ENCODE measurements around the gene TLCD3A. TPM values are rescaled to one million over a fixed set of nuclear protein-coding genes. Genes with fewer than 3 reads are reported as not detected.
"Not testable (repeated sequence)": the region's sequence is repeated elsewhere in the genome, so short reads cannot be mapped to it uniquely, and the experiment has no call there.

Gene TLCD3A
- total RNA-seq, 1 experiment from 2014 or later, result 27.4 TPM

- H2AFZ ChIP-seq (ENCODE audit: low read length), result no peak overlapping the region
- peaks cover 26% of the 10 kb centered on the region for H3K79me2 ChIP-seq (ENCODE audit: low read length)
- no peaks in the 10 kb centered on the region for H3K9me2 ChIP-seq (replicated peaks; ENCODE audit: insufficient read depth, low read length)
- H3K36me3 ChIP-seq (ENCODE audit: insufficient read depth, low read length), result peaks cover 69% of the 10 kb centered on the region
- no peak overlapping the region for H3K9ac ChIP-seq (ENCODE audit: low read length)
- H3K27me3 ChIP-seq (ENCODE audit: low read length), result no peaks in the 10 kb centered on the region
- no peaks in the 10 kb centered on the region; the same call in 1 of the 2 replicates for H4K20me1 ChIP-seq (ENCODE audit: insufficient read depth, low read depth, low read length)
- no peaks in the 10 kb centered on the region for H3K9me3 ChIP-seq (ENCODE audit: low read length)
- H3K27ac ChIP-seq (ENCODE audit: low read length), result no peak overlapping the region
- no peak overlapping the region for H3K4me2 ChIP-seq (ENCODE audit: low read depth, low read length, poor library complexity, severe bottlenecking)
- DNase-seq, result no peak
- no peaks in the 10 kb centered on the region for H3K4me1 ChIP-seq (ENCODE audit: low read length)
- H3K4me3 ChIP-seq (ENCODE audit: low read length), result no peak overlapping the region
Observed at GRCh38 chr17:774313-774584, 41.9 kb downstream of the TLCD3A start.

- H3K36me3 ChIP-seq (ENCODE audit: insufficient read depth, low read length), result peaks cover 40% of the 10 kb centered on the region
- no peak for DNase-seq
- no peak overlapping the region for H2AFZ ChIP-seq (ENCODE audit: low read length)
- no peak overlapping the region for H3K4me2 ChIP-seq (ENCODE audit: low read depth, low read length, poor library complexity, severe bottlenecking)
- no peak overlapping the region for H3K4me3 ChIP-seq (ENCODE audit: low read length)
- no peak overlapping the region for H3K27ac ChIP-seq (ENCODE audit: low read length)
- H3K79me2 ChIP-seq (ENCODE audit: low read length), result peaks cover 64% of the 10 kb centered on the region
- H3K4me1 ChIP-seq (ENCODE audit: low read length), result peaks cover 10% of the 10 kb centered on the region
- no peaks in the 10 kb centered on the region for H4K20me1 ChIP-seq (ENCODE audit: insufficient read depth, low read depth, low read length)
- H3K9me2 ChIP-seq (replicated peaks; ENCODE audit: insufficient read depth, low read length), result no peaks in the 10 kb centered on the region
- H3K9ac ChIP-seq (ENCODE audit: low read length), result no peak overlapping the region
- no peaks in the 10 kb centered on the region for H3K27me3 ChIP-seq (ENCODE audit: low read length)
- H3K9me3 ChIP-seq (ENCODE audit: low read length), result no peaks in the 10 kb centered on the region
Observed at GRCh38 chr17:778096-778495, 45.7 kb downstream of the TLCD3A start.

GRCh38 chr17:781805-782731 is 49.7 kb downstream of the TLCD3A start, which contains the start of the genes GLOD4 and MRM3:
GLOD4 (minus strand) TSS chr17:782280; CDS start chr17:782255, 25 bp downstream.
MRM3 (plus strand) TSS chr17:782353; CDS start chr17:782379, 26 bp downstream.
- Histone ChIP-seq H4K20me1 (ENCODE audit: insufficient read depth, low read depth, low read length) (no peaks in the 10 kb centered on the region), H3K9me2 (replicated peaks; ENCODE audit: insufficient read depth, low read length) (no peaks in the 10 kb centered on the region), H3K36me3 (ENCODE audit: insufficient read depth, low read length) (peaks cover 33% of the 10 kb centered on the region; the same call in 1 of the 2 replicates), H3K4me1 (ENCODE audit: low read length) (peaks cover 23% of the 10 kb centered on the region), H3K9me3 (ENCODE audit: low read length) (no peaks in the 10 kb centered on the region), H3K4me3 (ENCODE audit: low read length) (peak within 1 kb of the TSS; percentile 98), H3K9ac (ENCODE audit: low read length) (peak within 1 kb of the TSS; percentile 92), H2AFZ (ENCODE audit: low read length) (peak within 1 kb of the TSS; percentile 93), H3K27me3 (ENCODE audit: low read length) (no peaks in the 10 kb centered on the region), H3K79me2 (ENCODE audit: low read length) (peaks cover 83% of the 10 kb centered on the region), H3K4me2 (ENCODE audit: low read depth, low read length, poor library complexity, severe bottlenecking) (peak within 1 kb of the TSS; percentile 96), H3K27ac (ENCODE audit: low read length) (peak within 1 kb of the TSS; percentile 10; the same call in 1 of the 2 replicates)
- DNase-seq, result peak; percentile 97

- Histone ChIP-seq H3K4me2 (ENCODE audit: low read depth, low read length, poor library complexity, severe bottlenecking) (peak overlapping the region; percentile 96), H3K79me2 (ENCODE audit: low read length) (peaks cover 67% of the 10 kb centered on the region), H3K36me3 (ENCODE audit: insufficient read depth, low read length) (peaks cover 23% of the 10 kb centered on the region; the same call in 1 of the 2 replicates), H3K4me3 (ENCODE audit: low read length) (peak overlapping the region; percentile 98; the same call in 1 of the 2 replicates), H3K4me1 (ENCODE audit: low read length) (peaks cover 23% of the 10 kb centered on the region), H3K27ac (ENCODE audit: low read length) (no peak overlapping the region), H3K27me3 (ENCODE audit: low read length) (no peaks in the 10 kb centered on the region), H3K9me2 (replicated peaks; ENCODE audit: insufficient read depth, low read length) (no peaks in the 10 kb centered on the region), H3K9ac (ENCODE audit: low read length) (no peak overlapping the region), H4K20me1 (ENCODE audit: insufficient read depth, low read depth, low read length) (no peaks in the 10 kb centered on the region), H2AFZ (ENCODE audit: low read length) (no peak overlapping the region), H3K9me3 (ENCODE audit: low read length) (no peaks in the 10 kb centered on the region)
- DNase-seq, result no peak
Observed at GRCh38 chr17:784143-784542, 51.7 kb downstream of the TLCD3A start.

- H3K4me1 ChIP-seq (ENCODE audit: low read length), result peaks cover 21% of the 10 kb centered on the region
- H3K4me2 ChIP-seq (ENCODE audit: low read depth, low read length, poor library complexity, severe bottlenecking); DNase-seq; H3K27ac ChIP-seq (ENCODE audit: low read length); H3K4me3 ChIP-seq (ENCODE audit: low read length); H2AFZ ChIP-seq (ENCODE audit: low read length); H4K20me1 ChIP-seq (ENCODE audit: insufficient read depth, low read depth, low read length); H3K9me3 ChIP-seq (ENCODE audit: low read length); H3K27me3 ChIP-seq (ENCODE audit: low read length); H3K9me2 ChIP-seq (replicated peaks; ENCODE audit: insufficient read depth, low read length); H3K9ac ChIP-seq (ENCODE audit: low read length): not testable (repeated sequence)
- peaks cover 32% of the 10 kb centered on the region for H3K36me3 ChIP-seq (ENCODE audit: insufficient read depth, low read length)
- peaks cover 51% of the 10 kb centered on the region for H3K79me2 ChIP-seq (ENCODE audit: low read length)
Observed at GRCh38 chr17:785901-786300, 53.5 kb downstream of the TLCD3A start.

GRCh38 chr17:787641-788221 is 55.3 kb downstream of the TLCD3A start:
- Histone ChIP-seq H3K36me3 (ENCODE audit: insufficient read depth, low read length) (peaks cover 32% of the 10 kb centered on the region), H3K9ac (ENCODE audit: low read length) (no peak overlapping the region), H3K9me2 (replicated peaks; ENCODE audit: insufficient read depth, low read length) (no peaks in the 10 kb centered on the region), H3K4me2 (ENCODE audit: low read depth, low read length, poor library complexity, severe bottlenecking) (no peak overlapping the region), H3K4me3 (ENCODE audit: low read length) (no peak overlapping the region), H3K79me2 (ENCODE audit: low read length) (peaks cover 32% of the 10 kb centered on the region), H2AFZ (ENCODE audit: low read length) (no peak overlapping the region), H3K27ac (ENCODE audit: low read length) (no peak overlapping the region), H4K20me1 (ENCODE audit: insufficient read depth, low read depth, low read length) (no peaks in the 10 kb centered on the region), H3K4me1 (ENCODE audit: low read length) (peaks cover 17% of the 10 kb centered on the region), H3K27me3 (ENCODE audit: low read length) (no peaks in the 10 kb centered on the region), H3K9me3 (ENCODE audit: low read length) (no peaks in the 10 kb centered on the region)
- DNase-seq, result no peak

GRCh38 chr17:788551-788950 is 56.2 kb downstream of the TLCD3A start:
- Histone ChIP-seq H3K27me3 (ENCODE audit: low read length) (no peaks in the 10 kb centered on the region), H2AFZ (ENCODE audit: low read length) (no peak overlapping the region), H3K79me2 (ENCODE audit: low read length) (peaks cover 24% of the 10 kb centered on the region), H3K9me3 (ENCODE audit: low read length) (no peaks in the 10 kb centered on the region), H4K20me1 (ENCODE audit: insufficient read depth, low read depth, low read length) (no peaks in the 10 kb centered on the region), H3K9me2 (replicated peaks; ENCODE audit: insufficient read depth, low read length) (no peaks in the 10 kb centered on the region), H3K36me3 (ENCODE audit: insufficient read depth, low read length) (peaks cover 30% of the 10 kb centered on the region), H3K27ac (ENCODE audit: low read length) (no peak overlapping the region), H3K9ac (ENCODE audit: low read length) (no peak overlapping the region), H3K4me2 (ENCODE audit: low read depth, low read length, poor library complexity, severe bottlenecking) (no peak overlapping the region), H3K4me1 (ENCODE audit: low read length) (peaks cover 9% of the 10 kb centered on the region), H3K4me3 (ENCODE audit: low read length) (no peak overlapping the region)
- no peak for DNase-seq

GRCh38 chr17:789160-789840 is 56.9 kb downstream of the TLCD3A start:
- Histone ChIP-seq H3K4me2 (ENCODE audit: low read depth, low read length, poor library complexity, severe bottlenecking) (no peak overlapping the region), H3K27me3 (ENCODE audit: low read length) (no peaks in the 10 kb centered on the region), H3K36me3 (ENCODE audit: insufficient read depth, low read length) (peaks cover 23% of the 10 kb centered on the region), H3K9me3 (ENCODE audit: low read length) (no peaks in the 10 kb centered on the region), H3K4me3 (ENCODE audit: low read length) (no peak overlapping the region), H3K9ac (ENCODE audit: low read length) (no peak overlapping the region), H3K9me2 (replicated peaks; ENCODE audit: insufficient read depth, low read length) (no peaks in the 10 kb centered on the region), H3K4me1 (ENCODE audit: low read length) (peaks cover 2% of the 10 kb centered on the region; the same call in 1 of the 2 replicates), H3K27ac (ENCODE audit: low read length) (no peak overlapping the region), H2AFZ (ENCODE audit: low read length) (no peak overlapping the region), H4K20me1 (ENCODE audit: insufficient read depth, low read depth, low read length) (no peaks in the 10 kb centered on the region), H3K79me2 (ENCODE audit: low read length) (peaks cover 17% of the 10 kb centered on the region)
- no peak for DNase-seq

Data from Karpas-422 (cell line).